Measurements from ENCODE around the gene NKD2.

DNA sequence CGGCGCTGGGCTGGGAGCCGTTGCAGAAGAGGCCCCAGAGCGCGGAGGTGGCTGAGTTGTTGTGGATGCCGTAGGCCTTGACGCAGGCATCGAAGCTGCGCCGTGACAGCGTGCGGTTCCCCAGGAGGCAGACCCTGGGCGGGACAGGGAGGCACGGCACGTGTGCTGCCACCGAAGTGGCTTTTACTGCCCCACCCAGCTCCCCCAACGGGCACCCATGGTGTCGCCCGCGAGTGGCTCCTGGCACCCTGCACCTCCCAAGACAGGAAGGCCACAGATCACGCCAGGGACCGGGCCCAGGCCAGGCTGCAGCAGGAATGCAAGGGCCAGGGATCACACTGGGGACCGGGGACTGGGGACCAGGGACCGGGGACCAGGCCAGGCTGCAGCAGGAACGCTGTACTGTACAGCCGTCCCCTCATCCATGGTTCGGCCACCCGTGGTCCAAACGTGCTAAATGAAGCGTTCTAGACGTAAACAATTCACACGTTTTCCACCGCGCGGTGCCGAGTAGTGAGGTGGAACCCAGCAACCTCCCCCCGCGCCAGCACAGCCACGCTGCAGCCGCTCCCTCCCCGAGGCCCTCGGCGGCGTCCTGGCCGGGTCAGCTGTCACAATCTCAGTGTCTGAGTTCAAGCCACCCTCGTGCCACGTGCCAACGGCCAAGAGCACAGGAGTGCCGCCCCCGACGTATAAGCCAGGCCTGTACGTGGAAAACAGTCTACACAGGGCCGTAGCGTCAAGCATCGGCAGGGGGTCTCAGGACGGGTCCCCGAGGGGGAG, 75.4 kb downstream of the NKD2 start:
- no peak for TF ChIP-seq CTCF (IDR thresholded peaks at IDR 0.05)
- TF ChIP-seq EP300 (IDR thresholded peaks at IDR 0.05): no peak
